HG02938 (cell line): ENCODE measurements around the gene DSE.

Experiments used
- ATAC-seq: cut with Tn5 transposase; IDR thresholded peaks from one replicate; pipeline ENCODE4 v1.9.1; 2021; ENCODE audit warnings: mild to moderate bottlenecking, moderate library complexity; ENCODE audit not compliant: unreplicated experiment

The DSE gene

GRCh38 chr6:116408491-116408890, 37.7 kb downstream of the DSE start:
- peak; percentile 34 for ATAC-seq

DNA sequence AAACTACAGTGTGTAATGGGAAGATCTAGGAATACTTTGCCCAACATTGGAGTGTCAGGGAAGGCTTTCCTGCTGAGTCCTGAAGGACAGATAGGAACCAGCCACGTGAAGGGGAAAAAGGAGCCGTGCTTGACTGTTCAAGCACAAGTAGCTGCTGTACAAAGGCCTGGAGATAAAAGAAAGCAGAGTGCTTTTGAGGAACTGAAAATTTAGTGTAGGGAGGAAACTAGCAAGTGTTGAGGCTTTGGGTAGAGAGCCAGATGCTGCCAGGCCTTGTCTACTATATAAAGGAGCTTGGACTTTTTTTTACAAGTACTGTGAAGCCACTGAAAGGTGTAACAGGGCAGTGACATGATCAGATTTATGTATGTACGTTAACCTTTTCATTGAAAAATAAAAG, 39.0 kb downstream of the DSE start:
- peak; percentile 83 for ATAC-seq

DNA sequence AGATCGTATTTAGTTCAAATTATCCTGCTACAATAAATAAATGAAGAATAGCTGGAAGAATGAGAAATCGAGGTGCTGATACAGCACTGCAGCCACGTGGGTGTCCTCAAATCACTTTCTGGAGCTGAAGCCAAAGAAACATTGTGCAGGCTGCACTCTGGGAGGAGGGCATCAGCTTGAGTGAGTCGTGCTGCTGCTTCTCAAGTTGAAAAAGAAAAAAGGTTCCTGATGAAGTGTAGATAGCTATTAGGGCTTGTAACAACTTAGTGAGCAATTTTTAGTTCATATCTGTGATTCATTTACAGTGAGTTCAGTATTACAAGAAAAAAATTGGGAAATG, 40.5 kb downstream of the DSE start:
- no peak for ATAC-seq

- ATAC-seq: no peak
These were observed 41.5 kb downstream of the DSE start for GRCh38 chr6:116412270-116412669.

DNA sequence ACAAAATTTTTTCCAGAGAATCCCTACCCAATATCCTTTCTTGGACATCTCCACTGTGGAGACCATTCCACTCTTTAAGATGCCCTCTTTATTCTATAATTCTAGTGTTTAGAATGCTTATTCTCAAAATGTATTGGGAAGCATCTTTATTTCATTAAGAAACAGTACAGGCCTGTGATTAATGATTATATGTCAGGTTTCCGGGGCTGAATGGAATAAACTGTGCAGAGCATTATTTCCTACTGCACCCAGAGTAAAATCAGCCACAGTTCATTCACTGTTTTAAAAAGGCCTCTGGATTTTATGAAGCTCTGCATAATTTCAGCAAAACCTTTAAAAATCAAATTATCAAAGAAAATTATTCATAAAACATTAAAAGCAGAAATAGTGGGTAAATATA, 42.6 kb downstream of the DSE start:
- ATAC-seq: no peak

DNA sequence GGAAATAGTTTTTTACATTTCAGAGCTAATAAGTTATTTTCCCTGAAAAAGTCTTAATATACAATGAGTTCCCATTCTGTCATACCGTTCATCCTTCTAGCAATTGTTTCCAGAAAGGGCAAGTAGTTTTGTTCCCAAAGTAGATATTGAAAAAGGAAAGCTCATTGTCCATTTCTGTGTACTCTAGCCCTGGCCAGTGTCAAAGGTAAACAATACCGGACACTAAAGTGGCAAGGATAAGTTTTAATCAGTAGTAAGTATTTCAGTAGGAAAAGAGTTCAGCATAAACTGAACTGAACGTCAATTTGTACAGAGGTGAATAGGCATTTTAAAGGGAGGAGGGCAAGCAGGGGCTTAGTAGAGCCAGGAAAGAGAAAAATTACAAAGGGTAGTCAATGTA, 46.9 kb downstream of the DSE start:
- ATAC-seq: no peak

- ATAC-seq: no peak
These were observed 48.5 kb downstream of the DSE start for GRCh38 chr6:116419069-116419786.

DNA sequence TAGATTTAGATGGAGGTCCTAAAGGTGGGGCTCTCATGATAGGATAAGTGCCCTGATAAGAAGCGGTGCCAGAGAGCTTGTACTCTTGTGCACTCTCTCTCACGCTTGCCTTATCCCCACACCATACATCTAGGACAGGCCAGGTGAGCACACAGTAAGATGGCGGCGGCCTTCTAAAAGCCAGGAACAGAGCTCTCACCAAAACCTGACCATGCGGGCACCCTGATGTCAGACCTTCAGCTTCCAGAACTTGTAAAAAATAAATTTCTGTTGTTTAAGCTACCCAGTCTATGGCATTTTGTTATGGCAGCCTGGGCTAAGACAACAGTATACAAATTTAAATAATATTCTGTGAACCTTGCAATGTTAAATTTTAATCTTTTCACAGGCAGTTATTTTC, 49.6 kb downstream of the DSE start:
- no peak for ATAC-seq

DNA sequence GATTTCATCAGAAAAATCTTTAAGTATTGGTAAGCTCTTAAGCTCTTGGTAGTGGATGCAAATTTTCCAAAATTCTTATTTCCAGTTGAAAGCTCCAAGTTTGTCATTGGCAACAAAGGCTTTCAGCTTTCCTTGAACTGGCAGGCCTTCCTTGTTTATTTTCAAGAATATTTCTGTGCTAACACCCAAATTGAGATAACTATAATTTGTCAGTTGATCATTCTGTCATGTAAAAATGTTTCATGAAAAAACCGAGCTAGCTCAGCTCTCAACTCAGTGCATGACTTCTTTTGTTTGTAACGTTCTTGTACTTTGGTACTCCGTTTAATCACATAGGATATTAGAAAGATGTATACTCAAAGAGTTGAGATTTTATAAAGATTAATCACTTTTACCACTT, 51.5 kb downstream of the DSE start:
- ATAC-seq: no peak

GRCh38 chr6:116424001-116424400, 53.3 kb downstream of the DSE start:
- ATAC-seq: no peak

GRCh38 chr6:116426551-116426950, 55.8 kb downstream of the DSE start:
- ATAC-seq: no peak

DNA sequence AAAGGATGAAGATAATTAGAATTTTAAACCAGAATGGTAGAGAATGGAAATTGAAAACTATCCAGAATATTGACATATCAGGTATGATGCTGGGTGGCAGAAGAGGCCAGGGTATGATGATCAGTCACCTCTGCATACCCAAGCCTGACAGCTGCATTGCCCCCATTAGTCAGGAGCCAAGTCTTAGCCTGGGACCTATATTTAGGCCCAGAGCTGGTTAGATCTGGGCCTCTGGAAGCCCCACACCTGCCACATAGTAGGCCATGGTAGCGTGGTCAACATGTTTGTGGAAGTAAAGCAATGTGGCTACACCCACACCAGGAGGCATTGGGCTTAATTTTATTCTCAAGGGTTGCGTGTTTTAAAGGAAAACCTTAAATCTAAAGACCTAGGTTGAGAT, 58.4 kb downstream of the DSE start:
- ATAC-seq: no peak

DNA sequence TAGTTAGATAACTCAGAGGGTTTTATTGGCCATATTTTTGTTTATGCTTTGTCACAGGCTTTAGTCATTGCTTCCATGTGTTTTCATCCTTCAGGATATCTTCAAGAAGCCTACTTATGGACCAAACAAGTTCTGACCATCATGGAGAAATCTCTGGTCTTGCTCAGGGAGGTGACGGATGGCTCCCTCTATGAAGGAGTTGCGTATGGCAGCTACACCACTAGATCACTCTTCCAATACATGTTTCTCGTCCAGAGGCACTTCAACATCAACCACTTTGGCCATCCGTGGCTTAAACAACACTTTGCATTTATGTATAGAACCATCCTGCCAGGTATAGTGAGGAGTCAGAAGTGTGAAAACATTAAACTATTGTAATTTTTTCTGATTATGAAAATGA, 60.1 kb downstream of the DSE start:
- ATAC-seq: no peak

- ATAC-seq: no peak
These were observed 61.3 kb downstream of the DSE start for GRCh38 chr6:116431964-116432595.

DNA sequence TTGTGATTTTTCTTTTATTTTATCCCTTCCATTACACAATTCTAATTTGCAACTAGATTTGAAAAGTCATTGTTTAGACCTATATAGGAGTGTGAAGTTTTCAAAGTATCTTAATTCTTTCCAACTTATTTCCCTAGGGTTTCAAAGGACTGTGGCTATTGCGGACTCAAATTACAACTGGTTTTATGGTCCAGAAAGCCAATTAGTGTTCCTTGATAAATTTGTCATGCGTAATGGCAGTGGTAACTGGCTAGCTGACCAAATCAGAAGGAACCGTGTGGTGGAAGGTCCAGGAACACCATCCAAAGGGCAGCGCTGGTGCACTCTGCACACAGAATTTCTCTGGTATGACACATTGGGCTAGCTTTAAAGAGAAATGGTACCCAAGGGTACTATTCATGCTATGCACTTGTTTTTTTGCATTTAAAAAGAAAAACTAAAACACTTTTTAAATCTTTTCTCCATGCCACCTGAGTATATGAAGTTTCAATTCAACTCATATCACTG, 62.5 kb downstream of the DSE start:
- ATAC-seq: no peak

DNA sequence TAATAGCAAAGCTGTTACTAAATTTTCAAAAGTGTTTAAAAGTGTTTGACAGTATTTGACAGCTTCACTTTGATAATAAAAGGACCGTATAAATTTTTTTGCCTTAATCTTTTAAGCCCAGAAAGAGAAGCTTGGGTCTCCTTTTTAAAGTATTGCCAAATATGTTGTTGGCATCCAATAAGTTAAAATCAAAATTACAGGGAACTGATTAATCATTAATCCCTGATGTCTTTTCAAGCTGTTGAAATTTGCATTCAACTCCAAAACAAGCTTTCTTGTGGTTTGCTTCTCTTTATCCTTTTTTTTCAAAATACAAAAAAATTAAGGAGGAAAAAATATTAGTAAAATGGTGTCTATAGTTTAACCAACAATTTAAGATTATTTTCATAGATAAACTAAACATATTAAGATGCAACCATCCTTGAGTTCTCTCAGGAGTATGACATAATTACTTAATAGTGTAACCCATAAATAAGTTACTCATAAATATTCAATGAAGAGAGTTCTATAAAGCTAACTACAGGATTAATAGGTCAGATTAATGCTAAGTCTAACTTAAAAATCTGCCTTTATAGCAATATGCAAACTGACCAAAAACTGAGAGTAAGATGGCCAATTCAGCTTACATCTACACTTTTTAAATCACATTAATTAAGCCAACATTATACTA, 63.4 kb downstream of the DSE start:
- ATAC-seq: no peak

GRCh38 chr6:116436586-116436985, 65.8 kb downstream of the DSE start:
- ATAC-seq: no peak

DNA sequence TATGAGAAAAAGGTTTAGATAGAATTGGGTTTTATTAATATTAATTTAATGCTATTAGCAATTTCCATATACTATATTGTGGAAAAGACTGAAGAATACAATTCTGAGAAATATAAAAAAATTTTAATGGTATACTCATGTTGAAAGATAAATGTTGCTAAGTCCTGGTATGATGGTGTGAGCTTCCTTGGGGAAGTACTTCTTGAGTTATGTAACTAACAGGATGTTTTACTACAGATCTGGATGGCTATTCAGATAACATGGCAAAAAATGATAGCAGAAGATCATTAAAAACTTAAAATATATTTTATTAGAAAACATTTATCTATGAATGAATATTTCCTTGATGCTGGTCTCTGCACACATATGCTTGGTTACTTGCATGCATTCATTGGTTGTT, 66.9 kb downstream of the DSE start:
- ATAC-seq: no peak

- no peak for ATAC-seq
These were observed 68.1 kb downstream of the DSE start for GRCh38 chr6:116438590-116439448.

GRCh38 chr6:116439522-116440051, 68.8 kb downstream of the DSE start:
- no peak for ATAC-seq

- ATAC-seq: no peak
These were observed 72.4 kb downstream of the DSE start for GRCh38 chr6:116443105-116443504.
